ENCODE measurements around the gene KRT80.

Gene KRT80

GRCh38 chr12:52179396-52179973 is 12.3 kb downstream of the KRT80 start:
- DNase-seq (ENCODE audit: low read depth) = no peak

- DNase-seq (ENCODE audit: low read depth) = no peak
Measured at GRCh38 chr12:52178984-52179383, 12.8 kb downstream of the KRT80 start.

GRCh38 chr12:52178443-52178842 is 13.4 kb downstream of the KRT80 start:
- no peak for DNase-seq (ENCODE audit: low read depth)

GRCh38 chr12:52175371-52176350 is 16.2 kb downstream of the KRT80 start:
- no peak for DNase-seq (ENCODE audit: low read depth)

- no peak for DNase-seq (ENCODE audit: low read depth)
Measured at GRCh38 chr12:52173526-52173925, 18.3 kb downstream of the KRT80 start.

GRCh38 chr12:52172956-52173355 is 18.9 kb downstream of the KRT80 start:
- no peak for DNase-seq (ENCODE audit: low read depth)

GRCh38 chr12:52171950-52172512 is 19.8 kb downstream of the KRT80 start:
- DNase-seq (ENCODE audit: low read depth) = no peak

GRCh38 chr12:52170827-52171226 is 21.0 kb downstream of the KRT80 start:
- no peak for DNase-seq (ENCODE audit: low read depth)

GRCh38 chr12:52169886-52170285 is 21.9 kb downstream of the KRT80 start:
- no peak for DNase-seq (ENCODE audit: low read depth)

- no peak for DNase-seq (ENCODE audit: low read depth)
Measured at GRCh38 chr12:52168019-52168717, 23.6 kb downstream of the KRT80 start.

- no peak for DNase-seq (ENCODE audit: low read depth)
Measured at GRCh38 chr12:52167526-52167925, 24.3 kb downstream of the KRT80 start.

GRCh38 chr12:52166672-52167071 is 25.1 kb downstream of the KRT80 start:
- no peak for DNase-seq (ENCODE audit: low read depth)

- no peak for DNase-seq (ENCODE audit: low read depth)
Measured at GRCh38 chr12:52165096-52165855, 26.5 kb downstream of the KRT80 start.

- no peak for DNase-seq (ENCODE audit: low read depth)
Measured at GRCh38 chr12:52164624-52165023, 27.2 kb downstream of the KRT80 start.

- DNase-seq (ENCODE audit: low read depth) = no peak
Measured at GRCh38 chr12:52162981-52163380, 28.8 kb downstream of the KRT80 start.

- DNase-seq (ENCODE audit: low read depth) = no peak
Measured at GRCh38 chr12:52160200-52160599, 31.6 kb downstream of the KRT80 start.

- no peak for DNase-seq (ENCODE audit: low read depth)
Measured at GRCh38 chr12:52157566-52158150, 34.2 kb downstream of the KRT80 start.

- DNase-seq (ENCODE audit: low read depth) = peak; percentile 49
Measured at GRCh38 chr12:52156757-52157565, 34.9 kb downstream of the KRT80 start.

GRCh38 chr12:52156311-52156710 is 35.5 kb downstream of the KRT80 start:
- no peak for DNase-seq (ENCODE audit: low read depth)

Data from stimulated activated CD8-positive, alpha-beta memory T cell treated with anti-CD3 and anti-CD28 coated beads, Interleukin-4, amount 100 ng/mL, for 24 hours (primary cell).